Calu3 (cell line): Measurements from ENCODE around the gene GPS1. TPM values are rescaled to one million over a fixed set of nuclear protein-coding genes. Genes with fewer than 3 reads are reported as not detected.

Experiments used
- BruUV-seq: library from RNA; stranded (reverse); fragments of 400-500 nt; replicated peaks from 2 replicates; lab custom pipeline; 2021; lab: Mats Ljungman, UMichigan
- CTCF ChIA-PET: fragments of 300-600 bp; sonication (Branson Sonifier 250); formaldehyde crosslinking; loops from one replicate; lab custom pipeline; 2022; ENCODE audit warnings: antibody characterized with exemption; lab: Charles Lee
- DNase-seq: peaks from one replicate; pipeline ENCODE4 v3.0.0; 2022
- H3K27ac Mint-ChIP-seq: one replicate; pipeline ENCODE4 v1.8.0; 2022; ENCODE audit warnings: mixed read lengths; ENCODE audit not compliant: unreplicated experiment
- H3K27me3 Mint-ChIP-seq: one replicate; pipeline ENCODE4 v1.8.0; 2022; ENCODE audit warnings: mixed read lengths; ENCODE audit not compliant: unreplicated experiment
- H3K36me3 Mint-ChIP-seq: one replicate; pipeline ENCODE4 v1.8.0; 2022; ENCODE audit warnings: mild to moderate bottlenecking, moderate library complexity, mixed read lengths; ENCODE audit not compliant: insufficient read depth, unreplicated experiment
- H3K4me1 Mint-ChIP-seq: one replicate; pipeline ENCODE4 v1.8.0; 2022; ENCODE audit warnings: mild to moderate bottlenecking, low read depth, mixed read lengths; ENCODE audit not compliant: unreplicated experiment
- H3K4me3 Mint-ChIP-seq: one replicate; pipeline ENCODE4 v1.8.0; 2022; ENCODE audit warnings: mild to moderate bottlenecking, low read depth, moderate library complexity, mixed read lengths; ENCODE audit not compliant: unreplicated experiment
- H3K9me3 Mint-ChIP-seq: one replicate; pipeline ENCODE4 v1.8.0; 2022; ENCODE audit warnings: low read depth, mixed read lengths; ENCODE audit not compliant: unreplicated experiment
- intact Hi-C: fragments of 100-400 bp; cut with micrococcal nuclease; formaldehyde crosslinking; loops from one replicate; pipeline ENCODE4 v1.10.0; 2022; ENCODE audit not compliant: unreplicated experiment
- total RNA-seq: library from RNA; stranded (reverse); gene quantifications from 2 replicates; pipeline ENCODE4 v1.2.3, GENCODE V29; 2022
- TF ChIP-seq, protein P1 (sequence below): fragments of 200-600 bp; IDR thresholded peaks from one replicate; pipeline ENCODE4 v1.8.0; 2022; ENCODE audit warnings: antibody characterized with exemption; ENCODE audit not compliant: unreplicated experiment

Gene GPS1
- total RNA-seq, 1 experiment from 2014 or later, result 114 TPM

DNA sequence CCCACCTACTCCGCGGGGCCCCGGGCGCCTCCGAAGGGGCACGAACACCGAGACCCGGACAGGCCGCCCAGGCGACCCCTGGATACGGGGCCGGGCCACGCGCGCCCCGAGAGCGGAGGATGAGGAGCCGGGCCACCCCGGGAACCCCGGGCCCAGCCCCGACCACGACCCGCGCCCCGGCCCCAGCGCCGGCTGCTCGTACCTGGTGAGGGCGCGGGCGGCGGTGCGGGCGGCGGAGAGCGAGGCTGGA, 46.1 kb downstream of the GPS1 start:
- Mint-ChIP-seq H3K4me1 (peaks cover 9% of the 10 kb centered on the region), H3K9me3 (no peaks in the 10 kb centered on the region), H3K27me3 (no peaks in the 10 kb centered on the region), H3K36me3 (peaks cover 75% of the 10 kb centered on the region), H3K4me3 (peak overlapping the region; percentile 87), H3K27ac (peak overlapping the region; percentile 50)
- DNase-seq, result no peak
- CTCF ChIA-PET, result interaction anchor here (1.0 kb wide), 1 partner anchor 138 kb away, joined by 3 read pairs; no protein-coding TSS in a partner anchor
- TF ChIP-seq, protein P1, sequence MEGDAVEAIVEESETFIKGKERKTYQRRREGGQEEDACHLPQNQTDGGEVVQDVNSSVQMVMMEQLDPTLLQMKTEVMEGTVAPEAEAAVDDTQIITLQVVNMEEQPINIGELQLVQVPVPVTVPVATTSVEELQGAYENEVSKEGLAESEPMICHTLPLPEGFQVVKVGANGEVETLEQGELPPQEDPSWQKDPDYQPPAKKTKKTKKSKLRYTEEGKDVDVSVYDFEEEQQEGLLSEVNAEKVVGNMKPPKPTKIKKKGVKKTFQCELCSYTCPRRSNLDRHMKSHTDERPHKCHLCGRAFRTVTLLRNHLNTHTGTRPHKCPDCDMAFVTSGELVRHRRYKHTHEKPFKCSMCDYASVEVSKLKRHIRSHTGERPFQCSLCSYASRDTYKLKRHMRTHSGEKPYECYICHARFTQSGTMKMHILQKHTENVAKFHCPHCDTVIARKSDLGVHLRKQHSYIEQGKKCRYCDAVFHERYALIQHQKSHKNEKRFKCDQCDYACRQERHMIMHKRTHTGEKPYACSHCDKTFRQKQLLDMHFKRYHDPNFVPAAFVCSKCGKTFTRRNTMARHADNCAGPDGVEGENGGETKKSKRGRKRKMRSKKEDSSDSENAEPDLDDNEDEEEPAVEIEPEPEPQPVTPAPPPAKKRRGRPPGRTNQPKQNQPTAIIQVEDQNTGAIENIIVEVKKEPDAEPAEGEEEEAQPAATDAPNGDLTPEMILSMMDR, result no peak
- intact Hi-C loops, result no loop called here
- no TSS peak for BruUV-seq

DNA sequence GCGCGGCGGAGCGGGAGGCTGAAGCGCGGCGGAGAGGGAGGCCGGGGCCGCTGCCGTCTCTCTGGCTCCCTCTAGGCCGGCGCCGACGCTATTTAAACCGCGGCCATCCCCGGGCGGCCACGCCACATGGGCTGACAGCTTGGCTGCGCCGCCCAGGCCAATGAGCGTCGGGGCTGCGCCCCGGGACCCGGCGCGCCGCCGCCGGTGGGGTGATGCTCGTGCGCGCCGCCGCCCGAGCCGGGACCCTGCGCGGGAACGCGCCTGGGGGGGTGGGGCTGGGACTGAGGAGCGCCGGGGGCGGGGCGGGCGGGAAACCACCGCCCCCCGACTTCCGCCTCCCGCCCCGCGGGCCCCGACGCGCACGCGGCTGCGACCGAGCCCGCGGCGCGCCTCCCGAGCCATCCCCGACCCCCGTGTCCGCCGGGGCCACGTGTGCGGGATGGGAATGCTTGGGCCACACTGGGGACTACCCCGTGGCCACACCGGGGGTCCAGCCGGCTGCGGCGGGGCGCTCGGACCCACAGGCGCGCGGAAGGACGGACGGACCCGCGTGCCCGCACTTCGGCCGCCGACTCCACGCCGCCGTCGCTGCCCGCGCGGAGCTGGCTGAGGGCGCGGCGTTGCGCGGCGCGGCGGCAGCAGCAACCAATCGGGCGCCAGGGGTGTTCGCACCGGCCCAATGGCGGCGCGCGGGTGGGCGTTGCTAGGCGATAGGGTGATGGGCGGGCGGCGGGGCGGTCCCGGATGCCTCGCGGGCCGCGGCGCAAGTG, 46.7 kb downstream of the GPS1 start, which contains the start of gene FASN:
Gene FASN, minus strand, starts transcription at position 68 of the 770 bp plus-strand sequence. CDS start 1,791 bp downstream, outside the sequence.
- BruUV-seq, result no TSS peak
- Mint-ChIP-seq H3K36me3 (peaks cover 74% of the 10 kb centered on the region), H3K4me3 (peak within 1 kb of the TSS; percentile 87), H3K27me3 (no peaks in the 10 kb centered on the region), H3K9me3 (no peaks in the 10 kb centered on the region), H3K27ac (peak within 1 kb of the TSS; percentile 50), H3K4me1 (peaks cover 9% of the 10 kb centered on the region)
- TF ChIP-seq, protein P1, result no peak
- CTCF ChIA-PET, result interaction anchor here (1.0 kb wide), 1 partner anchor 139 kb away, joined by 3 read pairs; no protein-coding TSS in a partner anchor
- DNase-seq, result peak; percentile 97
- intact Hi-C loops, result no loop called here

GRCh38 chr17:82098939-82099763, 47.5 kb downstream of the GPS1 start:
- H3K4me3 Mint-ChIP-seq, result peak overlapping the region; percentile 87
- intact Hi-C loops, result no loop called here
- BruUV-seq, result no TSS peak
- CTCF ChIA-PET, result no interaction called here
- no peak for DNase-seq
- peaks cover 80% of the 10 kb centered on the region for H3K36me3 Mint-ChIP-seq
- H3K27me3 Mint-ChIP-seq, result no peaks in the 10 kb centered on the region
- no peak overlapping the region for H3K27ac Mint-ChIP-seq
- TF ChIP-seq, protein P1, result no peak
- H3K9me3 Mint-ChIP-seq, result no peaks in the 10 kb centered on the region
- H3K4me1 Mint-ChIP-seq, result peaks cover 14% of the 10 kb centered on the region

GRCh38 chr17:82100502-82101298, 49.0 kb downstream of the GPS1 start:
- TF ChIP-seq, protein P1, result no peak
- CTCF ChIA-PET, result no interaction called here
- peak overlapping the region; percentile 47 for H3K27ac Mint-ChIP-seq
- DNase-seq, result no peak
- H3K4me1 Mint-ChIP-seq, result peaks cover 26% of the 10 kb centered on the region
- H3K27me3 Mint-ChIP-seq, result no peaks in the 10 kb centered on the region
- no peak overlapping the region for H3K4me3 Mint-ChIP-seq
- BruUV-seq, result no TSS peak
- peaks cover 79% of the 10 kb centered on the region for H3K36me3 Mint-ChIP-seq
- intact Hi-C loops, result no loop called here
- no peaks in the 10 kb centered on the region for H3K9me3 Mint-ChIP-seq
